Gastroesophageal sphincter (tissue), 3 donors: ENCODE measurements around the gene ZNF385B.

Experiments used
- CTCF ChIP-seq, 4 experiments: fragments of 200-600 bp in 2 of 4; fragments of 450-650 bp in 2 of 4; sonication (generic) in 1 of 4; IDR thresholded peaks; one replicate each; pipeline ENCODE4 v1.5.1; 2017 to 2019; ENCODE audit warnings: antibody characterized with exemption in 4 of 4, mild to moderate bottlenecking in 2 of 4, moderate library complexity in 2 of 4
- EP300 ChIP-seq: sonication (generic); formaldehyde crosslinking; IDR thresholded peaks from one replicate; pipeline ENCODE4 v1.6.1; 2017; ENCODE audit warnings: antibody characterized with exemption, mild to moderate bottlenecking
- POLR2A ChIP-seq, 2 donors: fragments of 450-650 bp; IDR thresholded peaks; one replicate each; pipeline ENCODE4 v1.6.1; 2017; ENCODE audit warnings: antibody characterized with exemption in 2 of 2, mild to moderate bottlenecking in 2 of 2, moderate library complexity in 1 of 2

- TF ChIP-seq CTCF (IDR thresholded peaks at IDR 0.05) = no peak
- no peak for TF ChIP-seq EP300
- TF ChIP-seq POLR2A (IDR thresholded peaks at IDR 0.05) = no peak
These were observed 92.1 kb downstream of the ZNF385B start for GRCh38 chr2:179769323-179769722.
